ENCODE results near the gene GRID2. TPM values are rescaled to one million over a fixed set of nuclear protein-coding genes. Genes with fewer than 3 reads are reported as not detected.

The GRID2 gene
- total RNA-seq, 1 donor from 2014 or later = not detected

- Histone ChIP-seq H3K9me3 (replicated peaks) (peaks cover 9% of the 10 kb centered on the region), H3K27ac (replicated peaks) (no peak overlapping the region), H3K4me3 (no peak overlapping the region), H3K36me3 (no peaks in the 10 kb centered on the region), H3K27me3 (ENCODE audit: low read depth) (no peaks in the 10 kb centered on the region), H3K4me1 (peaks cover 7% of the 10 kb centered on the region)
- no peak for TF ChIP-seq CTCF (IDR thresholded peaks at IDR 0.05; ENCODE audit: borderline replicate concordance)
- DNase-seq = no peak
- intact Hi-C loops (cut with micrococcal nuclease) = no loop called here
Observed at GRCh38 chr4:92261256-92261655, 42.5 kb upstream of the GRID2 start.

DNA sequence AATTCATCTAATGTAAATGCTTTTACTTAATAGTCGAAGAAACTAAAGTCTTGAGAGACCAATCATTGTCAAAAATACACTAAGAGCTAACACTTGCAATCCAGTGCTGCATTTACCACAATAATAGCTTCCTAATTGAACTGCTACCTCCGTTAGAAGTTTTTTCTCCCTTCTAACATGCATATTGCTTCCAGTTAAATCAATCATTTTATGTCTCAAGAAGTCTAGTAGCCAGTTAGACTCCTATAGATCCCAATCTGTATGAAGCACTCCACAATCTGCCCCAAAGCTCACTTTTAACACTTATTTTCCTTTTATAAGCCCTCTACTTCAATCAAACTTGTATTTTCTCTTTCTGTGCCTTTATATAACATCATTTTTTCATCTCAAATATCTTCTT, 41.4 kb upstream of the GRID2 start:
- no peaks in the 10 kb centered on the region for H3K9me3 ChIP-seq (replicated peaks)
- no peak overlapping the region for H3K4me3 ChIP-seq
- H3K4me1 ChIP-seq = peaks cover 7% of the 10 kb centered on the region
- intact Hi-C loops (cut with micrococcal nuclease) = no loop called here
- H3K27me3 ChIP-seq (ENCODE audit: low read depth) = no peaks in the 10 kb centered on the region
- no peak for TF ChIP-seq CTCF (IDR thresholded peaks at IDR 0.05; ENCODE audit: borderline replicate concordance)
- H3K36me3 ChIP-seq = no peaks in the 10 kb centered on the region
- H3K27ac ChIP-seq (replicated peaks) = no peak overlapping the region
- DNase-seq = no peak

DNA sequence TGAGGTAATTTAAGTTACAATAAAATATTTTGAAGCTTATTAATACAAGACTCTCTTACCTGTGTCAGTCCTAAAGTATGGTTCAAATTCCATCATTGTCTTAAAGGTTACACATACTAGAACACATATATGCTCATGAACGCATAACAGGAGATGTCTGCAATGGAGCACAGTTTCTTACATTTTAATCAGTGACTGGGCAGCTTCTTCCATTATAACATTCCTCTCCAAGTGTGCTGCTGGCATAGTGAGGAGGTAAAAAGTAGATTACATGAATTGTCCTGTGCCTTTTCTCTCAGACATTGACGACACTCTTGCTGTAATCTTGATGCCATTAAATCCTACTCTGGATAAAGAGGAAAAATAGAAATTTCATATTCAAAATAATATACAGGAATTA, 40.8 kb upstream of the GRID2 start:
- no peak for TF ChIP-seq CTCF (IDR thresholded peaks at IDR 0.05; ENCODE audit: borderline replicate concordance)

GRCh38 chr4:92263575-92263974, 40.2 kb upstream of the GRID2 start:
- Histone ChIP-seq H3K4me3 (no peak overlapping the region), H3K4me1 (peaks cover 7% of the 10 kb centered on the region), H3K27me3 (ENCODE audit: low read depth) (no peaks in the 10 kb centered on the region), H3K36me3 (no peaks in the 10 kb centered on the region), H3K27ac (replicated peaks) (no peak overlapping the region), H3K9me3 (replicated peaks) (no peaks in the 10 kb centered on the region)
- no peak for DNase-seq
- intact Hi-C loops (cut with micrococcal nuclease) = no loop called here
- no peak for TF ChIP-seq CTCF (IDR thresholded peaks at IDR 0.05; ENCODE audit: borderline replicate concordance)

More for the DNA sequence above, 40.8 kb upstream of the GRID2 start:
- H3K4me1 ChIP-seq = peaks cover 7% of the 10 kb centered on the region
- H3K36me3 ChIP-seq = no peaks in the 10 kb centered on the region
- no peaks in the 10 kb centered on the region for H3K27me3 ChIP-seq (ENCODE audit: low read depth)
- no peak overlapping the region for H3K4me3 ChIP-seq
- H3K27ac ChIP-seq (replicated peaks) = no peak overlapping the region
- no peak for DNase-seq
- intact Hi-C loops (cut with micrococcal nuclease) = no loop called here
- no peaks in the 10 kb centered on the region for H3K9me3 ChIP-seq (replicated peaks)

DNA sequence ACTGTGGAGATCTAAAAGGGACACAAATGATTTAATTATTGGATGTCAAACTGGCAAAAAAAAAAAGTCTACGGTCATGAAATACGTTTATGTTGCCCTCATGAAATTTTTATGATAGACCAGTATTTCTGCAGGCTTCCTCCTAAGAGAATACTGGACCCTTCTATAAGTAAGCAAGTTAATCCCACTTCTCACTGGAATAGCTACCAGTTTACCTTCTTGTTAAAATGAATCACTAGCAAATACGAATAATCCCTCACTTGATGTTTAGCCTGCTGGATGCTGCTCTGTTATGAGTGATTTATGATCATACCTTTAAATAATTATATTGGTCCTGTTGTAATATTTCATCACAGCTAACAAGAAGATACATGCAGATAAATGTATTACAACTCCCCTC, 39.6 kb upstream of the GRID2 start:
- no peak overlapping the region for H3K27ac ChIP-seq (replicated peaks)
- no peak for DNase-seq
- H3K27me3 ChIP-seq (ENCODE audit: low read depth) = no peaks in the 10 kb centered on the region
- no peaks in the 10 kb centered on the region for H3K9me3 ChIP-seq (replicated peaks)
- no peaks in the 10 kb centered on the region for H3K36me3 ChIP-seq
- H3K4me1 ChIP-seq = peaks cover 7% of the 10 kb centered on the region
- no peak overlapping the region for H3K4me3 ChIP-seq
- intact Hi-C loops (cut with micrococcal nuclease) = no loop called here
- TF ChIP-seq CTCF (IDR thresholded peaks at IDR 0.05; ENCODE audit: borderline replicate concordance) = no peak

GRCh38 chr4:92265021-92265420, 38.7 kb upstream of the GRID2 start:
- no peaks in the 10 kb centered on the region for H3K36me3 ChIP-seq
- no peaks in the 10 kb centered on the region for H3K9me3 ChIP-seq (replicated peaks)

More at GRCh38 chr4:92265021-92265420, 38.7 kb upstream of the GRID2 start:
- intact Hi-C loops (cut with micrococcal nuclease) = no loop called here
- Histone ChIP-seq H3K4me1 (peaks cover 7% of the 10 kb centered on the region), H3K27ac (replicated peaks) (no peak overlapping the region), H3K4me3 (no peak overlapping the region), H3K27me3 (ENCODE audit: low read depth) (no peaks in the 10 kb centered on the region)
- no peak for TF ChIP-seq CTCF (IDR thresholded peaks at IDR 0.05; ENCODE audit: borderline replicate concordance)
- no peak for DNase-seq

Data from left ventricle myocardium inferior (tissue), 1 donor.